ENCODE measurements around the gene FGF14.

- TF ChIP-seq CTCF (IDR thresholded peaks at IDR 0.05; ENCODE audit: insufficient read depth, low read length, poor library complexity, severe bottlenecking) (no peak), EZH2phosphoT487 (conservative IDR thresholded peaks at IDR 0.05; ENCODE audit: low read length) (no peak)
Observed at GRCh38 chr13:101730420-101731000, 671.3 kb downstream of the FGF14 start.
